Measurements from ENCODE around the gene SPOUT1. TPM values are rescaled to one million over a fixed set of nuclear protein-coding genes. Genes with fewer than 3 reads are reported as not detected.
"Not testable (repeated sequence)": the region's sequence is repeated elsewhere in the genome, so short reads cannot be mapped to it uniquely, and the experiment has no call there.

SPOUT1 gene
- total RNA-seq, 6 donors from 2014 or later = 10.5 to 108 (median 41.7) TPM

DNA sequence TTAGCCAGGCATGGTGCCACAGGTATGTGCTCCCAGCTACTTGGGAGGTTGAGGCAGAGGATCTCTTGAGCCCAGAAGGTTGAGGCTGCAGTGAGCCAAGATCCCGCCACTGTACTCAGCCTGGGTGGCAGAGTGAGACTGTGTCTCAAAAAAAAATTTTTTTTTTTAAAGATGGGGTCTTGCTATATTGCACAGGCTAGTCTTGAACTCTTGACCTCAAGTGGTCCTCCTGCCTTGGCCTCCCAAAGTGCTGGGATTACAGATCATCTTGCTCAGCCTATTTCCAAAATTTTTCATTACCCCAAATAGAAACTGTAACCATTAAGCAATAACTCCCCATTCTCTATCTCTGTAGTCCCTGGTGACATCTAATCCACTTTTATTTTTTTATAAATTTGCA is 46.9 kb downstream of the SPOUT1 start:
- DNase-seq (no peak), ATAC-seq (ENCODE audit: low FRiP score in 2 of 2) (no peak)
- WGBS, 2 donors = 94 to 100% methylated on average over 1 of the region's 1 CpG
- peaks cover 1 to 9% (median 5%) of the 10 kb centered on the region in 4 donors for H3K4me1 ChIP-seq
- no peak overlapping the region for H3K27ac ChIP-seq
- H3K9me3 ChIP-seq = peaks cover 0 to 7% (median 0%) of the 10 kb centered on the region in 4 donors
- no peaks in the 10 kb centered on the region for H3K27me3 ChIP-seq
- TF ChIP-seq POLR2A (IDR thresholded peaks at IDR 0.05) = no peak
- TF ChIP-seq, protein P1, sequence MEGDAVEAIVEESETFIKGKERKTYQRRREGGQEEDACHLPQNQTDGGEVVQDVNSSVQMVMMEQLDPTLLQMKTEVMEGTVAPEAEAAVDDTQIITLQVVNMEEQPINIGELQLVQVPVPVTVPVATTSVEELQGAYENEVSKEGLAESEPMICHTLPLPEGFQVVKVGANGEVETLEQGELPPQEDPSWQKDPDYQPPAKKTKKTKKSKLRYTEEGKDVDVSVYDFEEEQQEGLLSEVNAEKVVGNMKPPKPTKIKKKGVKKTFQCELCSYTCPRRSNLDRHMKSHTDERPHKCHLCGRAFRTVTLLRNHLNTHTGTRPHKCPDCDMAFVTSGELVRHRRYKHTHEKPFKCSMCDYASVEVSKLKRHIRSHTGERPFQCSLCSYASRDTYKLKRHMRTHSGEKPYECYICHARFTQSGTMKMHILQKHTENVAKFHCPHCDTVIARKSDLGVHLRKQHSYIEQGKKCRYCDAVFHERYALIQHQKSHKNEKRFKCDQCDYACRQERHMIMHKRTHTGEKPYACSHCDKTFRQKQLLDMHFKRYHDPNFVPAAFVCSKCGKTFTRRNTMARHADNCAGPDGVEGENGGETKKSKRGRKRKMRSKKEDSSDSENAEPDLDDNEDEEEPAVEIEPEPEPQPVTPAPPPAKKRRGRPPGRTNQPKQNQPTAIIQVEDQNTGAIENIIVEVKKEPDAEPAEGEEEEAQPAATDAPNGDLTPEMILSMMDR (IDR thresholded peaks at IDR 0.05) = no peak
- TF ChIP-seq POLR2AphosphoS5 (IDR thresholded peaks at IDR 0.05) = no peak
- no peak for TF ChIP-seq EP300 (IDR thresholded peaks at IDR 0.05)
- H3K36me3 ChIP-seq = no peaks in the 10 kb centered on the region
- no peak overlapping the region for H3K4me3 ChIP-seq

DNA sequence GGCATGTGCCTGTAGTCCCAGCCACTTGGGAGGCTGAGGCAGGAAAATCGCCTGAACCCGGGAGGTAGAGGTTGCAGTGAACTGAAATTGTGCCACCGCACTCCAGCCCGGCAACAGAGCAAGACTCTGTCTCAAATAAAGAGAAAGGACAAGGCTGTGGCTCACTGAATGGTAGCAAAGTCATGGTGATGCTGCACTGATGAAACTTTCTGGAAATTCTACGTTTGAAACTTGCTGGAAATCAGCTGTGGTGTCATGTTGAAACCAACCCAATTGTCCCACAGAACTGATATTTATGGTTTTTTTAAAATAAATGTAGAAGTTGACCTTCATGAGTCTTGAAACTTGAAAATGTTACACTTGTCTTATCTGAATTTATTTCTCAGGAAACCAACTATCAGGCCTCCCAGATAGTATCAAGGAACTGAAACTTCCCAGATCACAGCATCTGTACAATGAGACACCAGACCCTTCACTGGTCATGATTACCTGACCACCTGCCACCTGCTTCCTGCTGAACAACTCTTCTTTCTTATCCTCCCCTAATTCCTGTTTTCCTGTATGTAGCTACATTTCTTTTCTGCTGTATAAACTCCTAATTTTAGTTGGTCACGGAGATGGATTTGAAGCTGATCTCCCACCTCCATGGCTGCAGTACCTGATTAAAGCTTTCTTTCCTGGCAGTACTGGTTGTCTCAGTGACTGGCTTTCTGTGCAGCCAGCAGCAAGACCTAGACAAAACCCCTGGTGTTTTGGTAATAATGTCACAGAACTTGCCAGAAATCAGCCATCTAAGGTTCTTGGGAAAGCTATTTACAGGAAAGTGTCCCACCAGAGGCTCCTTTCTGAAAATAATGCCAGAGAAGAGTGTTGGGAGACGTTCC is 48.2 kb downstream of the SPOUT1 start:
- TF ChIP-seq EP300 (IDR thresholded peaks at IDR 0.05) = no peak
- TF ChIP-seq POLR2AphosphoS5 (IDR thresholded peaks at IDR 0.05) = no peak
- TF ChIP-seq, protein P1 (IDR thresholded peaks at IDR 0.05) = no peak
- TF ChIP-seq POLR2A (IDR thresholded peaks at IDR 0.05) = no peak
- Histone ChIP-seq H3K9me3 (peaks cover 0 to 7% (median 0%) of the 10 kb centered on the region in 4 donors), H3K4me1 (peaks cover 0 to 2% (median 1%) of the 10 kb centered on the region in 4 donors), H3K27ac (no peak overlapping the region), H3K36me3 (no peaks in the 10 kb centered on the region), H3K27me3 (no peaks in the 10 kb centered on the region), H3K4me3 (no peak overlapping the region)
- ATAC-seq (ENCODE audit: low FRiP score in 2 of 2) = no peak
- no peak for DNase-seq
- WGBS, 2 donors = 63 to 75% methylated on average over 7 of the region's 7 CpGs

DNA sequence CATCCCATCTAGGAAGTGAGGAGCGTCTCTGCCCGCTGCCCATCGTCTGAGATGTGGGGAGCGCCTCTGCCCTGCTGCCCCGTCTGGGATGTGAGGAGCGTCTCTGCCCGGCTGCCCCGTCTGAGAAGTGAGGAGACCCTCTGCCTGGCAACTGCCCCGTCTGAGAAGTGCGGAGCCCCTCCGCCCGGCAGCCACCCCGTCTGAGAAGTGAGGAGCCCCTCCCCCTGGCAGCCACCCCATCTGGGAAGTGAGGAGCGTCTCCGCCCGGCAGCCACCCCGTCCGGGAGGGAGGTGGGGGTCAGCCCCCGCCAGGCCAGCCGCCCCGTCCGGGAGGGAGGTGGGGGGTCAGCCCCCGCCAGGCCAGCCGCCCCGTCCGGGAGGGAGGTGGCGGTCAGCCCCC is 49.5 kb downstream of the SPOUT1 start:
- H3K4me3 ChIP-seq; H3K9me3 ChIP-seq; H3K27me3 ChIP-seq; H3K36me3 ChIP-seq; H3K4me1 ChIP-seq; H3K27ac ChIP-seq; ATAC-seq (ENCODE audit: low FRiP score in 2 of 2): not testable (repeated sequence)
- DNase-seq = peak in 1 of 2 donors; percentile 62
- WGBS, 2 donors = 95% methylated on average over 10 of the region's 27 CpGs; no CpG with 5 or more reads in 1 of the 2 donors

DNA sequence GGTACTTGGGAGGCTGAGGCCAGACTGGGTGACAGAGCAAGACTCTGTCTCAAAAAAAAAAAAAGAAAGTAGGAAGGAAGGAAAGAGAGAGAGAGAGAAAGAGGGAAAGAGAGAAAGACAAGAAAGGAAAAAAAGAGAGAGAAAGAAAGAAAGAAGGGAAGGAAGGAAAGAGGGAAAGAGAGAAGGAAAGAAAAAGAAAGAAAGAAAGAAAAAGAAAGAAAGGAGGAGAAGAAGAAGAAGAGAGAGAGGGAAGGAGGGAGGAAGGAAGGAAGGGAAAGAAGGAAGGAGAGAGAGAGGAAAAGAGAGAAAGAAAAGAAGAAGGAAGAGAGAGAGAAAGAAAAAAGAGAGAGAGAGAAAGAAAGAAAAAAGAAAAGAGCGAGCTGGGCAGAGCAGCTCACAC is 54.8 kb downstream of the SPOUT1 start:
- Histone ChIP-seq H3K9me3 (peaks cover 0 to 4% (median 0%) of the 10 kb centered on the region in 4 donors), H3K36me3 (no peaks in the 10 kb centered on the region), H3K27me3 (no peaks in the 10 kb centered on the region), H3K27ac (no peak overlapping the region), H3K4me1 (peaks cover 14 to 22% (median 16%) of the 10 kb centered on the region in 4 donors), H3K4me3 (no peak overlapping the region)
- DNase-seq (no peak), ATAC-seq (ENCODE audit: low FRiP score in 2 of 2) (no peak)
- TF ChIP-seq EP300 (IDR thresholded peaks at IDR 0.05) (no peak), POLR2A (IDR thresholded peaks at IDR 0.05) (no peak), POLR2AphosphoS5 (IDR thresholded peaks at IDR 0.05) (no peak)
- TF ChIP-seq, protein P1 (IDR thresholded peaks at IDR 0.05) = no peak
- 92 to 97% methylated on average over 1 of the region's 1 CpG for WGBS, 2 donors

DNA sequence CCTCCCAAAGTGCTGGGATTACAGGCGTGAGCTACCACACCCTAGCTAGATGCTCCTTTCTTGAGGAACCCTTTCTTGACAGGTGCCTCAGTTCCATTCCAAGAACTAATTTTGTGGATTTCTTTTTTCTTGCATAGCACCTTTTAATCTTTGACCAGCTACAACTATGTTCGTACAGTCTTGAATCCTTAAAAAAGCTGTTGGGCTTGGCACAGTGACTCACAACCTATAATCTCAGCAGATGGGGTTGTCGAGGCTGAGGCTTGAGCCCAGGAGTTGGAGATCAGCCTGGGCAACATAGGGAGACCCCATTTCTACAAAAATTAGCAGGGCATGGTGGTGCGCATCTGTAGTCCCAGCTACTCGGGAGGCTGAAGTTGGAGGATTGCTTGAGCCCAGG is 56.5 kb downstream of the SPOUT1 start:
- H3K27ac ChIP-seq = no peak overlapping the region
- TF ChIP-seq POLR2A (IDR thresholded peaks at IDR 0.05) (no peak), POLR2AphosphoS5 (IDR thresholded peaks at IDR 0.05) (no peak), EP300 (IDR thresholded peaks at IDR 0.05) (no peak)
- TF ChIP-seq, protein P1 (IDR thresholded peaks at IDR 0.05) = no peak
- WGBS, 2 donors = 90 to 93% methylated on average over 5 of the region's 5 CpGs
- H3K4me1 ChIP-seq = peaks cover 14 to 33% (median 19%) of the 10 kb centered on the region in 4 donors
- H3K9me3 ChIP-seq = peaks cover 0 to 4% (median 0%) of the 10 kb centered on the region in 4 donors
- peaks cover 0 to 2% (median 0%) of the 10 kb centered on the region in 4 donors for H3K36me3 ChIP-seq
- H3K4me3 ChIP-seq = peak overlapping the region in 1 of 4 donors; percentile 95
- no peaks in the 10 kb centered on the region for H3K27me3 ChIP-seq
- DNase-seq = no peak
- no peak for ATAC-seq (ENCODE audit: low FRiP score in 2 of 2)

Measured in upper lobe of left lung (tissue), 6 donors.